Measurements from ENCODE around the gene CTDSPL2.

GRCh38 chr15:44468709-44469385 lies 41.4 kb downstream of the CTDSPL2 start:
- TF ChIP-seq, protein P1, sequence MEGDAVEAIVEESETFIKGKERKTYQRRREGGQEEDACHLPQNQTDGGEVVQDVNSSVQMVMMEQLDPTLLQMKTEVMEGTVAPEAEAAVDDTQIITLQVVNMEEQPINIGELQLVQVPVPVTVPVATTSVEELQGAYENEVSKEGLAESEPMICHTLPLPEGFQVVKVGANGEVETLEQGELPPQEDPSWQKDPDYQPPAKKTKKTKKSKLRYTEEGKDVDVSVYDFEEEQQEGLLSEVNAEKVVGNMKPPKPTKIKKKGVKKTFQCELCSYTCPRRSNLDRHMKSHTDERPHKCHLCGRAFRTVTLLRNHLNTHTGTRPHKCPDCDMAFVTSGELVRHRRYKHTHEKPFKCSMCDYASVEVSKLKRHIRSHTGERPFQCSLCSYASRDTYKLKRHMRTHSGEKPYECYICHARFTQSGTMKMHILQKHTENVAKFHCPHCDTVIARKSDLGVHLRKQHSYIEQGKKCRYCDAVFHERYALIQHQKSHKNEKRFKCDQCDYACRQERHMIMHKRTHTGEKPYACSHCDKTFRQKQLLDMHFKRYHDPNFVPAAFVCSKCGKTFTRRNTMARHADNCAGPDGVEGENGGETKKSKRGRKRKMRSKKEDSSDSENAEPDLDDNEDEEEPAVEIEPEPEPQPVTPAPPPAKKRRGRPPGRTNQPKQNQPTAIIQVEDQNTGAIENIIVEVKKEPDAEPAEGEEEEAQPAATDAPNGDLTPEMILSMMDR (conservative IDR thresholded peaks at IDR 0.05; ENCODE audit: low read depth, low read length): no peak
- no peak for TF ChIP-seq EZH2 (IDR thresholded peaks at IDR 0.05; ENCODE audit: borderline replicate concordance, low read depth, low read length, poor library complexity, severe bottlenecking)

All from A673 (cell line).